ENCODE measurements around the gene THAP9. TPM values are rescaled to one million over a fixed set of nuclear protein-coding genes. Genes with fewer than 3 reads are reported as not detected.
"Not testable (repeated sequence)": the region's sequence is repeated elsewhere in the genome, so short reads cannot be mapped to it uniquely, and the experiment has no call there.

Gene THAP9
- polyA plus RNA-seq (ENCODE audit: insufficient read length) = 7.8 TPM

- DNase-seq = peak; percentile 99
Measured at GRCh38 chr4:82900411-82901182, at the start of gene THAP9. Gene THAP9 (plus strand): TSS chr4:82900735. CDS start chr4:82900803, 68 bp downstream.

- DNase-seq = no peak
Measured at GRCh38 chr4:82851318-82851717, 49.2 kb upstream of the THAP9 start.

- DNase-seq = no peak
Measured at GRCh38 chr4:82851885-82852750, 48.4 kb upstream of the THAP9 start.

GRCh38 chr4:82852751-82853285 is 47.7 kb upstream of the THAP9 start:
- no peak for DNase-seq

GRCh38 chr4:82860487-82860886 is 40.0 kb upstream of the THAP9 start:
- not testable (repeated sequence) for DNase-seq

- no peak for DNase-seq
Measured at GRCh38 chr4:82861529-82861928, 39.0 kb upstream of the THAP9 start.

- no peak for DNase-seq
Measured at GRCh38 chr4:82864336-82864979, 36.1 kb upstream of the THAP9 start.

GRCh38 chr4:82865592-82865991 is 34.9 kb upstream of the THAP9 start:
- no peak for DNase-seq

GRCh38 chr4:82866033-82866432 is 34.5 kb upstream of the THAP9 start:
- DNase-seq = not testable (repeated sequence)

- DNase-seq = no peak
Measured at GRCh38 chr4:82866706-82867385, 33.7 kb upstream of the THAP9 start.

GRCh38 chr4:82868572-82868971 is 32.0 kb upstream of the THAP9 start:
- DNase-seq = no peak

- DNase-seq = no peak
Measured at GRCh38 chr4:82885410-82885809, 15.1 kb upstream of the THAP9 start.

- DNase-seq = no peak
Measured at GRCh38 chr4:82886147-82886942, 14.2 kb upstream of the THAP9 start.

- DNase-seq = no peak
Measured at GRCh38 chr4:82889287-82889686, 11.2 kb upstream of the THAP9 start.

GRCh38 chr4:82890528-82890900 is 10.0 kb upstream of the THAP9 start:
- DNase-seq = no peak

- peak; percentile 96 for DNase-seq
Measured at GRCh38 chr4:82890901-82891706, 9.4 kb upstream of the THAP9 start, which contains the start of gene SEC31A. Gene SEC31A (minus strand): TSS chr4:82891153. CDS start chr4:82881936, 9,217 bp downstream.

GRCh38 chr4:82891707-82892466 is 8.6 kb upstream of the THAP9 start:
- DNase-seq = no peak

- DNase-seq = no peak
Measured at GRCh38 chr4:82892467-82892802, 8.1 kb upstream of the THAP9 start.

GRCh38 chr4:82893942-82894341 is 6.6 kb upstream of the THAP9 start:
- DNase-seq = no peak

GRCh38 chr4:82896755-82897154 is 3.8 kb upstream of the THAP9 start:
- DNase-seq = no peak

All from hindlimb muscle (tissue), 1 donor.